NCI-H146 treated with DMSO at 0.1 percent for 48 hours (cell line): ENCODE data around the gene CD244.
"Not testable (repeated sequence)": the region's sequence is repeated elsewhere in the genome, so short reads cannot be mapped to it uniquely, and the experiment has no call there.

Experiments
- DNase-seq: peaks from one replicate; lab custom pipeline; 2025; ENCODE audit not compliant: unreplicated experiment; lab: John Stamatoyannopoulos, UW

CD244 gene

GRCh38 chr1:160782988-160783765 is 79.5 kb downstream of the CD244 start:
- DNase-seq = not testable (repeated sequence)

GRCh38 chr1:160781914-160782689 is 80.6 kb downstream of the CD244 start:
- no peak for DNase-seq

GRCh38 chr1:160781186-160781766 is 81.4 kb downstream of the CD244 start:
- no peak for DNase-seq

DNA sequence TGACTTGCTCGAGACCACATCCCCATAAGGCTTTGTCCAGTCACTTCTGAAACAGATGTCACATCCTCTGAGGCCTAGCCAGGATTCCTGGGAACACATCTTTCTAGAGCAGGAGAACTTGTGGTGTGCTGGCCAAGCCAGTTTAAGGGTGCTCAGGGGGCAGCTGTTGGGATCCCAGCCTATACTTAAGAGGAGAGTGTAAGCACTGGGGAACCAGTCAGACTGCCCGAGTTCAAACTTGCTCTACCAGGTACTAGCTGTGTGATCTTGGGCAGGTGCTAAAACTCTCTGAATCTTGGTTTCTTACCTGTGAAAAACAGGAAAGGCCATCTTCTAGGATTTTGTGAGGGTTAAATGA is 82.3 kb downstream of the CD244 start:
- no peak for DNase-seq
